CD4-positive, CD25-positive, alpha-beta regulatory T cell (primary cell): ENCODE results near the gene CAD. TPM values are rescaled to one million over a fixed set of nuclear protein-coding genes. Genes with fewer than 3 reads are reported as not detected.

Experiments
- ATAC-seq, 2 donors: fragments of 150-1000 bp; cut with Tn5 transposase; one replicate each; pipeline ENCODE4 v1.10.0; 2021; ENCODE audit warnings: low read depth in 2 of 2, moderate number of reproducible peaks in 2 of 2, moderate library complexity in 1 of 2
- DNase-seq, 3 donors: peaks; one replicate each; pipeline versions ENCODE4 v3.0.0 to v3.0.0-alpha.2; 2012 to 2022; ENCODE audit warnings: mixed read lengths in 1 of 3
- H3K27ac ChIP-seq: one replicate; pipeline ENCODE4 v1.7.0; 2013; ENCODE audit warnings: mild to moderate bottlenecking, low read length; ENCODE audit not compliant: insufficient read depth, poor library complexity, severe bottlenecking
- H3K27me3 ChIP-seq: one replicate; pipeline ENCODE4 v1.7.0; 2013; ENCODE audit warnings: low read length; ENCODE audit not compliant: control insufficient read depth, insufficient read depth
- H3K36me3 ChIP-seq: one replicate; pipeline ENCODE4 v1.7.0; 2013; ENCODE audit warnings: mild to moderate bottlenecking, low read length, moderate library complexity; ENCODE audit not compliant: control insufficient read depth, insufficient read depth
- H3K4me1 ChIP-seq: 2 replicates; pipeline ENCODE4 v1.7.0; 2013; ENCODE audit warnings: mild to moderate bottlenecking, low read length; ENCODE audit not compliant: insufficient read depth, control insufficient read depth, poor library complexity, severe bottlenecking
- H3K4me3 ChIP-seq: one replicate; pipeline ENCODE4 v1.7.0; 2013; ENCODE audit warnings: low read depth, mild to moderate bottlenecking, low read length, moderate library complexity
- H3K9me3 ChIP-seq, 2 experiments: 1 replicate in 1 of 2; 2 replicates in 1 of 2; pipeline ENCODE4 v1.7.0; 2013; ENCODE audit warnings: low read length in 2 of 2, mild to moderate bottlenecking in 1 of 2, moderate library complexity in 1 of 2; ENCODE audit not compliant: control insufficient read depth in 2 of 2
- H3K27ac Mint-ChIP-seq, 3 donors: one replicate each; pipeline ENCODE4 v1.8.0; 2020 to 2022; ENCODE audit warnings: mild to moderate bottlenecking in 3 of 3, mixed read lengths in 3 of 3, moderate library complexity in 2 of 3
- H3K27me3 Mint-ChIP-seq: one replicate; pipeline ENCODE4 v1.8.0; 2022; ENCODE audit warnings: mild to moderate bottlenecking, mixed read lengths
- H3K36me3 Mint-ChIP-seq: one replicate; pipeline ENCODE4 v1.8.0; 2020; ENCODE audit warnings: mixed read lengths
- H3K4me1 Mint-ChIP-seq, 4 donors: one replicate each; pipeline ENCODE4 v1.8.0; 2020 to 2022; ENCODE audit warnings: mixed read lengths in 4 of 4, mild to moderate bottlenecking in 1 of 4
- H3K4me3 Mint-ChIP-seq, 4 donors: one replicate each; pipeline ENCODE4 v1.8.0; 2020 to 2022; ENCODE audit warnings: mild to moderate bottlenecking in 4 of 4, mixed read lengths in 4 of 4, moderate library complexity in 3 of 4
- H3K9me3 Mint-ChIP-seq, 7 donors: one replicate each; pipeline ENCODE4 v1.8.0; 2020 to 2022; ENCODE audit warnings: mixed read lengths in 7 of 7, mild to moderate bottlenecking in 3 of 7, moderate library complexity in 2 of 7
- polyA plus RNA-seq, 4 donors: library from polyadenylated mRNA; unstranded; fragments of 300-500 nt; fragmentation: Illumina TruSeq; gene quantifications; one replicate each; pipeline ENCODE4 v1.2.3, GENCODE V29; 2021
- total RNA-seq: library from RNA; stranded (reverse); gene quantifications from one replicate; pipeline ENCODE4 v1.2.3, GENCODE V29; 2022

Gene CAD
- total and polyA plus RNA-seq, 5 donors from 2014 or later, result 12.2 to 27.4 (median 14.1) TPM

DNA sequence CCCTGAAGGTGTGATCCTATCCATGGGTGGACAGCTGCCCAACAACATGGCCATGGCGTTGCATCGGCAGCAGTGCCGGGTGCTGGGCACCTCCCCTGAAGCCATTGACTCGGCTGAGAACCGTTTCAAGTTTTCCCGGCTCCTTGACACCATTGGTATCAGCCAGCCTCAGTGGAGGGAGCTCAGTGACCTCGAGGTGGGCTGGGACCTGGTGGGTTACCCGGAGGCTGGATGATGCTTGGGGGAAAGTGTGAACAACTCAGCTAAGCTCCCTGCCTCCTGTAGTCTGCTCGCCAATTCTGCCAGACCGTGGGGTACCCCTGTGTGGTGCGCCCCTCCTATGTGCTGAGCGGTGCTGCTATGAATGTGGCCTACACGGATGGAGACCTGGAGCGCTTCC lies 16.2 kb downstream of the CAD start:
- Histone ChIP-seq H3K27me3 (no peaks in the 10 kb centered on the region), H3K9me3 (no peaks in the 10 kb centered on the region), H3K4me1 (no peaks in the 10 kb centered on the region), H3K36me3 (peaks cover 79% of the 10 kb centered on the region), H3K4me3 (no peak overlapping the region), H3K27ac (no peak overlapping the region)
- Mint-ChIP-seq H3K27ac (no peak overlapping the region), H3K4me1 (no peaks in the 10 kb centered on the region), H3K4me3 (no peak overlapping the region), H3K36me3 (peaks cover 56% of the 10 kb centered on the region), H3K9me3 (no peaks in the 10 kb centered on the region), H3K27me3 (no peaks in the 10 kb centered on the region)
- DNase-seq, result no peak
- peak in 1 of 2 donors; percentile 12 for ATAC-seq

GRCh38 chr2:27236136-27236535 lies 19.0 kb downstream of the CAD start:
- DNase-seq, result no peak
- Mint-ChIP-seq H3K36me3 (peaks cover 70% of the 10 kb centered on the region), H3K4me3 (no peak overlapping the region), H3K27me3 (no peaks in the 10 kb centered on the region), H3K27ac (no peak overlapping the region), H3K4me1 (no peaks in the 10 kb centered on the region), H3K9me3 (no peaks in the 10 kb centered on the region)
- Histone ChIP-seq H3K4me3 (no peak overlapping the region), H3K27me3 (no peaks in the 10 kb centered on the region), H3K9me3 (no peaks in the 10 kb centered on the region), H3K4me1 (no peaks in the 10 kb centered on the region), H3K27ac (no peak overlapping the region), H3K36me3 (peaks cover 95% of the 10 kb centered on the region)
- no peak for ATAC-seq

DNA sequence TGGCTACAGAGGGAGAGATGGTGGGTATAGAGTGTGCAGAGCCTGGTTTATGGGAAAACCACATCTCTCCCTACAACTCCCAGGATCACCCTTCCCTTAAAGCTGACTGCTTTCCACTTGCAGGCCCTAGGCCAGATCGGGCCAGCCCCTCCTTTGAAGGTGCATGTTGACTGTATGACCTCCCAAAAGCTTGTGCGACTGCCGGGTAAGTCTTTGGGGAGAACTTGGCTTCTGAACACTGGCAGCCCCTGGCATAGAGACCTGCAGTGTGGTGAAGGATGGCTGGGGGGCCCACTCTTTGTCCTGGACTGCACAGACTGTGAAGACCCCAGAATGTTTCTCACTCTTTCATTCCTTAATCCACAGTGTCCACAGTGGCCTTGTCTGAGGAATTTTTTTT lies 19.5 kb downstream of the CAD start:
- Histone ChIP-seq H3K9me3 (no peaks in the 10 kb centered on the region), H3K4me3 (no peak overlapping the region), H3K27ac (no peak overlapping the region), H3K27me3 (no peaks in the 10 kb centered on the region), H3K36me3 (peaks cover 93% of the 10 kb centered on the region), H3K4me1 (no peaks in the 10 kb centered on the region)
- no peak overlapping the region for H3K27ac Mint-ChIP-seq
- no peak overlapping the region for H3K4me3 Mint-ChIP-seq
- peaks cover 66% of the 10 kb centered on the region for H3K36me3 Mint-ChIP-seq
- ATAC-seq (no peak), DNase-seq (no peak)
- no peaks in the 10 kb centered on the region for H3K9me3 Mint-ChIP-seq
- H3K27me3 Mint-ChIP-seq, result no peaks in the 10 kb centered on the region
- no peaks in the 10 kb centered on the region for H3K4me1 Mint-ChIP-seq

- DNase-seq (no peak), ATAC-seq (no peak)
- H3K27me3 Mint-ChIP-seq, result no peaks in the 10 kb centered on the region
- H3K9me3 Mint-ChIP-seq, result no peaks in the 10 kb centered on the region
- peaks cover 0 to 2% (median 0%) of the 10 kb centered on the region in 4 donors for H3K4me1 Mint-ChIP-seq
- H3K36me3 Mint-ChIP-seq, result peaks cover 59% of the 10 kb centered on the region
- Histone ChIP-seq H3K4me1 (peaks cover 3% of the 10 kb centered on the region), H3K9me3 (no peaks in the 10 kb centered on the region), H3K4me3 (no peak overlapping the region), H3K27me3 (no peaks in the 10 kb centered on the region), H3K36me3 (peaks cover 91% of the 10 kb centered on the region), H3K27ac (no peak overlapping the region)
- no peak overlapping the region for H3K27ac Mint-ChIP-seq
- H3K4me3 Mint-ChIP-seq, result no peak overlapping the region
Observed at GRCh38 chr2:27237341-27237945, 20.3 kb downstream of the CAD start.

DNA sequence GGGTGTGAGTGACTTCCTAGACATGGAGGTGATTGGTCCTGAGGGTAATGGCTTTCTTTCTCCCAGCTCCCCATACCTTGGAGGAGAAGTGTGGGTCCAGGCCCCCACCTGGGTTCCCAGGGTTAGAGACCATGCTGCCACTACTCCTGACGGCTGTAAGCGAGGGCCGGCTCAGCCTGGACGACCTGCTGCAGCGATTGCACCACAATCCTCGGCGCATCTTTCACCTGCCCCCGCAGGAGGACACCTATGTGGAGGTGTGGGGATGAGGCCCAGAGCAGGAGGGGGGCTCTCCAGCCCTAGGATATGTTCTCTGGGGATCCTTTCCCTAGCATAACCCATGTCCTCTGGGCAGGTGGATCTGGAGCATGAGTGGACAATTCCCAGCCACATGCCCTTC lies 21.8 kb downstream of the CAD start:
- H3K4me1 Mint-ChIP-seq, result peaks cover 0 to 2% (median 0%) of the 10 kb centered on the region in 4 donors

GRCh38 chr2:27240406-27240805 lies 23.2 kb downstream of the CAD start:
- no peak for DNase-seq
- H3K9me3 Mint-ChIP-seq, result no peaks in the 10 kb centered on the region
- Histone ChIP-seq H3K4me3 (no peak overlapping the region), H3K9me3 (no peaks in the 10 kb centered on the region), H3K4me1 (peaks cover 3% of the 10 kb centered on the region), H3K27me3 (no peaks in the 10 kb centered on the region), H3K27ac (no peak overlapping the region), H3K36me3 (peaks cover 78% of the 10 kb centered on the region)
- H3K4me3 Mint-ChIP-seq, result no peak overlapping the region
- H3K27ac Mint-ChIP-seq, result peak overlapping the region in 1 of 3 donors; percentile 58
- H3K27me3 Mint-ChIP-seq, result no peaks in the 10 kb centered on the region
- H3K4me1 Mint-ChIP-seq, result peaks cover 0 to 2% (median 0%) of the 10 kb centered on the region in 4 donors
- no peak for ATAC-seq
- peaks cover 41% of the 10 kb centered on the region for H3K36me3 Mint-ChIP-seq

More for the DNA sequence above, 21.8 kb downstream of the CAD start:
- Histone ChIP-seq H3K27ac (no peak overlapping the region), H3K27me3 (no peaks in the 10 kb centered on the region), H3K4me1 (peaks cover 3% of the 10 kb centered on the region), H3K36me3 (peaks cover 88% of the 10 kb centered on the region), H3K4me3 (no peak overlapping the region), H3K9me3 (no peaks in the 10 kb centered on the region)
- Mint-ChIP-seq H3K27me3 (no peaks in the 10 kb centered on the region), H3K27ac (no peak overlapping the region), H3K4me3 (no peak overlapping the region), H3K9me3 (no peaks in the 10 kb centered on the region), H3K36me3 (peaks cover 46% of the 10 kb centered on the region)
- DNase-seq (no peak), ATAC-seq (no peak)

GRCh38 chr2:27241761-27242613 lies 24.8 kb downstream of the CAD start:
- H3K27ac Mint-ChIP-seq, result no peak overlapping the region
- no peak for ATAC-seq
- no peak overlapping the region for H3K4me3 Mint-ChIP-seq

More at GRCh38 chr2:27241761-27242613, 24.8 kb downstream of the CAD start:
- Mint-ChIP-seq H3K36me3 (peaks cover 31% of the 10 kb centered on the region), H3K27me3 (no peaks in the 10 kb centered on the region), H3K4me1 (peaks cover 0 to 2% (median 0%) of the 10 kb centered on the region in 4 donors), H3K9me3 (no peaks in the 10 kb centered on the region)
- Histone ChIP-seq H3K4me1 (peaks cover 3% of the 10 kb centered on the region), H3K9me3 (no peaks in the 10 kb centered on the region), H3K36me3 (peaks cover 64% of the 10 kb centered on the region), H3K4me3 (no peak overlapping the region), H3K27ac (no peak overlapping the region), H3K27me3 (no peaks in the 10 kb centered on the region)
- DNase-seq, result peak in 1 of 3 donors; percentile 33
